Measurements from ENCODE around the gene RNF150. TPM values are rescaled to one million over a fixed set of nuclear protein-coding genes. Genes with fewer than 3 reads are reported as not detected.

The RNF150 gene
- total RNA-seq, 1 experiment from 2014 or later = 2.7 TPM

DNA sequence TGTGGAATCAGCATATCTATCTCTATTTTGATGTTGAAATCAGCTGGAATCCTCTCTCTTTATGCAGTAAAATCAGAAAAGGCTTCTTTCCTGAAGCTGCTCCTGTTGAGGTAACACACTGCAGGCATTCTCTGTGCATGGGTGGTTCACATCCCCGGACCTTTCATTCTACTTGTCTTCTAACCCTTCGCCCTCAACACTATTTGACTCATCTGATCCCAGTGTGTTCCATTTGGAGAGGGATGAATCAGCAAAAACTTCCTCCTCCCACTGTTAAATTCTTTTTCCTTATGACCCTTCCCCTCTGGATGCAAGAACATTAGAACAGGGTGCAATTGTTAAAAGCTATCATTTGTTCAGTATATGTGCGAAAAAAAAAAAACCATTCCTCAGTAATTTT is 67.4 kb downstream of the RNF150 start:
- no peak for DNase-seq (ENCODE audit: low spot score)
- ChIA-PET CTCF (no interaction called here), POLR2A (ENCODE audit: low non-redundant PET) (no interaction called here)
- TF ChIP-seq CTCF (conservative IDR thresholded peaks at IDR 0.05; ENCODE audit: low read depth, low read length) (no peak), EZH2 (IDR thresholded peaks at IDR 0.05; ENCODE audit: borderline replicate concordance, low read depth, low read length, poor library complexity, severe bottlenecking) (no peak)
- intact Hi-C loops (cut with micrococcal nuclease; ENCODE audit: unreplicated experiment) = no loop called here
- BruUV-seq (replicated peaks) = no TSS peak
- no peaks in the 10 kb centered on the region for H3K9me3 ChIP-seq (ENCODE audit: low read depth, low read length, poor library complexity, severe bottlenecking)
- no peaks in the 10 kb centered on the region for H3K4me1 ChIP-seq (ENCODE audit: insufficient read depth, low read length, poor library complexity, severe bottlenecking)
- H3K27ac ChIP-seq (ENCODE audit: low read depth, low read length, poor library complexity, severe bottlenecking) = no peak overlapping the region
- no peaks in the 10 kb centered on the region for H3K36me3 ChIP-seq (ENCODE audit: insufficient read depth, low read length, poor library complexity, severe bottlenecking)
- H3K27me3 ChIP-seq (replicated peaks; ENCODE audit: insufficient read depth, low read depth, low read length, poor library complexity) = no peaks in the 10 kb centered on the region
- no peak overlapping the region for H3K4me3 ChIP-seq (ENCODE audit: low read depth, low read length, poor library complexity, severe bottlenecking)

DNA sequence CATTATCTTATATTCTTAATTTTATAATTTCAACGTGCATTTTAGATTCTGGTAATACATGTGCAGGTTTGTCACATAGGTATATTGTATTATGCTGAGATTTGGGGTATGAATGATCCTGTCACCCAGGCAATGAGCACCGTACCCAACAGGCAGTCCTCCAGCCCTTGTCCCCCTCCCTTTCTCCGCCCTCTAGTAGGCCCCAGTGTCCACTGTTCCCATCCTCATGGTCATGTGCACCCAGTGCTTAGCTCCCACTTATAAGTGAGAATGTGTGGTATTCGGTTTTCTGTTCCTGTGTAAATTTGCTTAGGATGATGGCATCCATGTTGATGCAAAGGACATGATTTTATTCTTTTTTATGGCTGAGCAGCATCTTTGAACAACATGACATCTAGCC is 70.6 kb downstream of the RNF150 start:
- Histone ChIP-seq H3K36me3 (ENCODE audit: insufficient read depth, low read length, poor library complexity, severe bottlenecking) (no peaks in the 10 kb centered on the region), H3K4me1 (ENCODE audit: insufficient read depth, low read length, poor library complexity, severe bottlenecking) (no peaks in the 10 kb centered on the region), H3K27ac (ENCODE audit: low read depth, low read length, poor library complexity, severe bottlenecking) (no peak overlapping the region), H3K9me3 (ENCODE audit: low read depth, low read length, poor library complexity, severe bottlenecking) (no peaks in the 10 kb centered on the region), H3K4me3 (ENCODE audit: low read depth, low read length, poor library complexity, severe bottlenecking) (no peak overlapping the region), H3K27me3 (replicated peaks; ENCODE audit: insufficient read depth, low read depth, low read length, poor library complexity) (no peaks in the 10 kb centered on the region)
- intact Hi-C loops (cut with micrococcal nuclease; ENCODE audit: unreplicated experiment) = no loop called here
- no TSS peak for BruUV-seq (replicated peaks)
- TF ChIP-seq EZH2 (IDR thresholded peaks at IDR 0.05; ENCODE audit: borderline replicate concordance, low read depth, low read length, poor library complexity, severe bottlenecking) = no peak
- CTCF ChIA-PET = no interaction called here
- POLR2A ChIA-PET (ENCODE audit: low non-redundant PET) = no interaction called here
- DNase-seq (ENCODE audit: low spot score) = no peak

DNA sequence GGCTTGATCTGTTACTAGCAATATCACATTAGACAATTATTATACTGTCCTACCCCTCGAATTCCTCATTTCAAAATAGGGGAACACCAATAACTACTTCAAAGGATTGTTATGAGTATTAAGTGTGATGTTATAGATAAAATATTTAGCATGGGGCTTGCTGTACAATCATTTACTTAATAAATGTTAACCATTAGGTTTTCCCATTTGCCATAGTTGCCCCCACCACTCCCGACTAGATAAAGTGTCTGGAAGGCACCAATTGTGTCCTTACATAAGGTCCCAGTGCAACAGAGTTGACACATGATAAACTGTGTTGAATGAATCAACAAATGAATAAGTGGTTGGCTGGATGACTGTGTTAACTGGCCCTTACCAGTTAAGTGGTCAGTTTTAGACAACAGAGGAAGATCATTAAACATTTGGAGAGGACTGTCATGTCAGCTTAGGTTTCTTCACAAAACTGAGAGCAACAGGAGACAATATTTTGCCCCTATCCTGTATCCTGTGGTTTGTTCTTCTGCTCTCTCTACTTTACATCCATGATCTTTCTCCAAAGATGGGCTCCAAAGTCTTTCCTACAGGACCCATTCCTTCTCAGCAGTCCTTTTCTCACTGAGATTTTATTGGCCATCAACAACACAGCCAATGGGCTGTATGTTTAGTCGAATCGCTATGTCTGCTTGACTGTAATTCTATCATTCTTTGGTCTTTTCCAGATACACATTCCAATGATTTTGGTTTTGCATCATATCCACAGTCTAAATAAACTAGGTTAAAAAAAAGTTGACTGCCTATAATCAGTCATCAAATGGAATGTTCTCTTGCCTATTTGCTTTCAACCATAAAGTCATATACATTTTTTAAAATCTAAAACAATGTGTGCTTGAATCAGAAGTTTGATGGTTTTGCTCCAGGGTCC is 74.4 kb downstream of the RNF150 start:
- POLR2A ChIA-PET (ENCODE audit: low non-redundant PET) = no interaction called here
- no peaks in the 10 kb centered on the region for H3K9me3 ChIP-seq (ENCODE audit: low read depth, low read length, poor library complexity, severe bottlenecking)
- H3K36me3 ChIP-seq (ENCODE audit: insufficient read depth, low read length, poor library complexity, severe bottlenecking) = no peaks in the 10 kb centered on the region
- CTCF ChIA-PET = no interaction called here
- BruUV-seq (replicated peaks) = no TSS peak
- intact Hi-C loops (cut with micrococcal nuclease; ENCODE audit: unreplicated experiment) = no loop called here
- no peak overlapping the region for H3K27ac ChIP-seq (ENCODE audit: low read depth, low read length, poor library complexity, severe bottlenecking)
- H3K27me3 ChIP-seq (replicated peaks; ENCODE audit: insufficient read depth, low read depth, low read length, poor library complexity) = no peaks in the 10 kb centered on the region
- DNase-seq (ENCODE audit: low spot score) = no peak
- H3K4me3 ChIP-seq (ENCODE audit: low read depth, low read length, poor library complexity, severe bottlenecking) = no peak overlapping the region
- TF ChIP-seq CTCF (conservative IDR thresholded peaks at IDR 0.05; ENCODE audit: low read depth, low read length) (no peak), EZH2 (IDR thresholded peaks at IDR 0.05; ENCODE audit: borderline replicate concordance, low read depth, low read length, poor library complexity, severe bottlenecking) (no peak)
- H3K4me1 ChIP-seq (ENCODE audit: insufficient read depth, low read length, poor library complexity, severe bottlenecking) = no peaks in the 10 kb centered on the region

- no TSS peak for BruUV-seq (replicated peaks)
- H3K4me1 ChIP-seq (ENCODE audit: insufficient read depth, low read length, poor library complexity, severe bottlenecking) = no peaks in the 10 kb centered on the region
- no peak overlapping the region for H3K27ac ChIP-seq (ENCODE audit: low read depth, low read length, poor library complexity, severe bottlenecking)
- ChIA-PET POLR2A (ENCODE audit: low non-redundant PET) (no interaction called here), CTCF (no interaction called here)
- TF ChIP-seq EZH2 (IDR thresholded peaks at IDR 0.05; ENCODE audit: borderline replicate concordance, low read depth, low read length, poor library complexity, severe bottlenecking) (no peak), CTCF (conservative IDR thresholded peaks at IDR 0.05; ENCODE audit: low read depth, low read length) (no peak)
- no peak overlapping the region for H3K4me3 ChIP-seq (ENCODE audit: low read depth, low read length, poor library complexity, severe bottlenecking)
- no peak for DNase-seq (ENCODE audit: low spot score)
- H3K9me3 ChIP-seq (ENCODE audit: low read depth, low read length, poor library complexity, severe bottlenecking) = no peaks in the 10 kb centered on the region
- H3K36me3 ChIP-seq (ENCODE audit: insufficient read depth, low read length, poor library complexity, severe bottlenecking) = no peaks in the 10 kb centered on the region
- intact Hi-C loops (cut with micrococcal nuclease; ENCODE audit: unreplicated experiment) = no loop called here
- no peaks in the 10 kb centered on the region for H3K27me3 ChIP-seq (replicated peaks; ENCODE audit: insufficient read depth, low read depth, low read length, poor library complexity)
Measured at GRCh38 chr4:141057582-141057981, 75.7 kb downstream of the RNF150 start.

Measured in A673 (cell line).